HepG2 (cell line): ENCODE data around the gene AHCY. TPM values are rescaled to one million over a fixed set of nuclear protein-coding genes. Genes with fewer than 3 reads are reported as not detected.

Experiments
- CREM ChIP-seq, 2 experiments: sonication (generic) in 1 of 2; formaldehyde crosslinking in 1 of 2; IDR thresholded peaks; 2 replicates each; pipeline versions ENCODE4 v1.4.0 to v1.6.1; 2016 to 2020; ENCODE audit warnings: antibody characterized with exemption in 1 of 2, mild to moderate bottlenecking in 1 of 2, missing genetic modification reagents in 1 of 2
- ELF4 ChIP-seq: sonication (generic); formaldehyde crosslinking; IDR thresholded peaks from 2 replicates; pipeline ENCODE4 v1.5.0; 2020; ENCODE audit warnings: missing genetic modification reagents, mild to moderate bottlenecking, moderate library complexity, borderline replicate concordance
- HOXA3 ChIP-seq: sonication (generic); formaldehyde crosslinking; IDR thresholded peaks from 2 replicates; pipeline ENCODE4 v1.5.0; 2020; ENCODE audit warnings: missing genetic modification reagents
- MED1 ChIP-seq: sonication (generic); formaldehyde crosslinking; IDR thresholded peaks from 2 replicates; pipeline ENCODE4 v1.4.0; 2020; ENCODE audit warnings: missing genetic modification reagents
- MXD4 ChIP-seq: IDR thresholded peaks from 2 replicates; pipeline ENCODE4 v1.6.1; 2016; ENCODE audit warnings: mild to moderate bottlenecking, missing biosample characterization, missing genetic modification reagents
- SOX6 ChIP-seq, 2 experiments: fragments of 450-650 bp in 1 of 2; sonication (generic) in 1 of 2; formaldehyde crosslinking in 1 of 2; IDR thresholded peaks; 2 replicates each; pipeline versions ENCODE4 v1.4.0 to v1.6.1; 2017 to 2020; ENCODE audit warnings: antibody characterized with exemption in 1 of 2, mild to moderate bottlenecking in 1 of 2, missing genetic modification reagents in 1 of 2
- THAP8 ChIP-seq: sonication (generic); formaldehyde crosslinking; IDR thresholded peaks from 2 replicates; pipeline ENCODE4 v1.5.1; 2020; ENCODE audit warnings: missing genetic modification reagents, mild to moderate bottlenecking, borderline replicate concordance
- XBP1 ChIP-seq: sonication (generic); formaldehyde crosslinking; IDR thresholded peaks from 2 replicates; pipeline ENCODE4 v1.5.0; 2020; ENCODE audit warnings: missing genetic modification reagents
- ZBTB46 ChIP-seq: sonication (generic); formaldehyde crosslinking; IDR thresholded peaks from 2 replicates; pipeline ENCODE4 v1.4.0; 2020; ENCODE audit warnings: mild to moderate bottlenecking, missing genetic modification reagents, borderline replicate concordance
- ZMYM2 ChIP-seq: sonication (generic); formaldehyde crosslinking; IDR thresholded peaks from 2 replicates; pipeline ENCODE4 v1.8.0; 2022; ENCODE audit warnings: mild to moderate bottlenecking, missing genetic modification reagents
- ZNF276 ChIP-seq: sonication (generic); formaldehyde crosslinking; IDR thresholded peaks from 2 replicates; pipeline ENCODE4 v1.4.0; 2020; ENCODE audit warnings: mild to moderate bottlenecking, low read depth, missing genetic modification reagents
- ZNF609 ChIP-seq: sonication (generic); formaldehyde crosslinking; IDR thresholded peaks from 2 replicates; pipeline ENCODE4 v1.4.0; 2020; ENCODE audit warnings: mild to moderate bottlenecking, missing genetic modification reagents, borderline replicate concordance
- ZNF660 ChIP-seq: sonication (generic); formaldehyde crosslinking; IDR thresholded peaks from 2 replicates; pipeline ENCODE4 v1.5.1; 2020; ENCODE audit warnings: mild to moderate bottlenecking, low read depth, missing genetic modification reagents, borderline replicate concordance
- ZNF691 ChIP-seq: sonication (generic); formaldehyde crosslinking; IDR thresholded peaks from 2 replicates; pipeline ENCODE4 v1.4.0; 2020; ENCODE audit warnings: missing genetic modification reagents, low read depth, mild to moderate bottlenecking, borderline replicate concordance
- ZNF784 ChIP-seq: sonication (generic); formaldehyde crosslinking; IDR thresholded peaks from 2 replicates; pipeline ENCODE4 v1.5.1; 2020; ENCODE audit warnings: missing genetic modification reagents, mild to moderate bottlenecking, borderline replicate concordance
- polyA plus RNA-seq, 8 experiments: library from polyadenylated mRNA; depleted of rRNA in 3 of 8; stranded (reverse) in 7 of 8; unstranded in 1 of 8; fragments of >200 nt; fragmentation: Illumina TruSeq in 4 of 8; extraction: Trizol in 4 of 8; gene quantifications; 2 replicates each; pipeline versions ENCODE4 v1.2.1 to v1.2.3, GENCODE V29; 2011 to 2016; ENCODE audit warnings: low read depth in 4 of 8, missing spikeins in 1 of 8, mixed read lengths in 1 of 8; ENCODE audit not compliant: insufficient read depth in 1 of 8
- total RNA-seq, 5 experiments: library from RNA; depleted of rRNA; stranded (reverse); fragments of >200 nt; fragmentation: Illumina TruSeq; extraction: Trizol; gene quantifications; 2 replicates each; pipeline ENCODE4 v1.2.3, GENCODE V29; 2016; ENCODE audit warnings: low read depth in 1 of 5

The AHCY gene
- total and polyA plus RNA-seq, 2 of the 13 experiments (the other 11 are each of a cell fraction or from before 2014, with no cell fraction given): 407 to 419 TPM

GRCh38 chr20:34343458-34344211 lies 40.5 kb upstream of the AHCY start (continued):
- peak; percentile 86; the same call in 1 of the 2 replicates for TF ChIP-seq ZMYM2 (CRISPR knock-in tag)
- no peak for TF ChIP-seq MXD4 (CRISPR knock-in tag)
- TF ChIP-seq ZNF660: no peak
- no peak for TF ChIP-seq XBP1 (CRISPR knock-in tag)
- TF ChIP-seq CREM (IDR thresholded peaks at IDR 0.05): peak; percentile 29; the same call in 1 of the 2 replicates
- no peak for TF ChIP-seq CREM (CRISPR knock-in tag; IDR thresholded peaks at IDR 0.05)
- no peak; the same call in 1 of the 2 replicates for TF ChIP-seq HOXA3 (CRISPR knock-in tag)
- 0 out of 2 replicates have a peak, but pooled peaks have one; percentile 58 for TF ChIP-seq ZBTB46 (CRISPR knock-in tag)
- no peak for TF ChIP-seq ELF4 (CRISPR knock-in tag)
- no peak for TF ChIP-seq ZNF784
- no peak for TF ChIP-seq SOX6 (IDR thresholded peaks at IDR 0.05)
- TF ChIP-seq SOX6 (CRISPR knock-in tag; IDR thresholded peaks at IDR 0.05): 0 out of 2 replicates have a peak, but pooled peaks have one; percentile 11
- no peak for TF ChIP-seq THAP8 (CRISPR knock-in tag)
- peak; percentile 43; the same call in 1 of the 2 replicates for TF ChIP-seq ZNF609 (CRISPR knock-in tag)
- 0 out of 2 replicates have a peak, but pooled peaks have one; percentile 74 for TF ChIP-seq ZNF691 (CRISPR knock-in tag)
- TF ChIP-seq ZNF276 (CRISPR knock-in tag): 0 out of 2 replicates have a peak, but pooled peaks have one; percentile 32
- TF ChIP-seq MED1: peak; percentile 33; the same call in 1 of the 2 replicates
